ENCODE measurements around the gene TRNT1. TPM values are rescaled to one million over a fixed set of nuclear protein-coding genes. Genes with fewer than 3 reads are reported as not detected.

Gene TRNT1
- total and polyA plus RNA-seq, 2 of the 8 experiments (the other 6 are each of a cell fraction or from before 2014, with no cell fraction given): 7.2 to 33.1 TPM

- no peak overlapping the region for H3K27ac ChIP-seq (ENCODE audit: low read depth, low read length)
These were observed 41.0 kb upstream of the TRNT1 start for GRCh38 chr3:3085782-3086181.

More at GRCh38 chr3:3085782-3086181, 41.0 kb upstream of the TRNT1 start:
- H3K56ac ChIP-seq (replicated peaks; ENCODE audit: insufficient read length, low read depth, low read length): no peak overlapping the region
- CTCF ChIA-PET (ENCODE audit: partially characterized antibody): no interaction called here
- no peak overlapping the region for H2BK120ac ChIP-seq (replicated peaks; ENCODE audit: low read depth, low read length)
- no peaks in the 10 kb centered on the region for H3K79me2 ChIP-seq (ENCODE audit: control insufficient read depth in 1 of 2, insufficient read depth in 2 of 2, low read length in 2 of 2)
- no peak for DNase-seq (ENCODE audit: low read depth in 1 of 2, low spot score in 2 of 2)
- no peaks in the 10 kb centered on the region for H3K36me3 ChIP-seq (ENCODE audit: control insufficient read depth in 2 of 4, insufficient read depth in 4 of 4, low read length in 3 of 4)
- no peak overlapping the region for H3K18ac ChIP-seq (ENCODE audit: extremely low read depth, low read length)
- no peaks in the 10 kb centered on the region for H3K27me3 ChIP-seq (replicated peaks in 1 of 4; ENCODE audit: control insufficient read depth in 3 of 4, extremely low read depth in 1 of 4, insufficient read depth in 3 of 4, low read length in 3 of 4)
- no peaks in the 10 kb centered on the region for H3K9me3 ChIP-seq (ENCODE audit: insufficient read depth in 2 of 2, low read depth in 1 of 2, low read length in 1 of 2)
- no peak overlapping the region for H4K5ac ChIP-seq (ENCODE audit: insufficient read length, low read depth, low read length)
- H3K79me1 ChIP-seq (ENCODE audit: low read depth, low read length): no peaks in the 10 kb centered on the region
- no peak overlapping the region for H2BK5ac ChIP-seq (ENCODE audit: low read depth, low read length)
- POLR2A ChIA-PET (ENCODE audit: partially characterized antibody): interaction anchor here (1.3 kb wide), 1 partner anchor 9 kb away, joined by 3 read pairs; no protein-coding TSS in a partner anchor
- no peak for FAIRE-seq
- 85% methylated on average over 6 of the region's 6 CpGs; no CpG with 5 or more reads in 1 of the 2 experiments for WGBS, 2 experiments (ENCODE audit: extremely low coverage in 1 of 2, insufficient coverage in 1 of 2, insufficient read length in 1 of 2, insufficient replicate concordance in 2 of 2, low coverage in 1 of 2, low lambda C conversion rate in 2 of 2, missing lambda C conversion rate in 1 of 2)
- no peak overlapping the region for H4K8ac ChIP-seq (ENCODE audit: extremely low read depth, insufficient read depth, low read length)
- no peak overlapping the region for H2AK5ac ChIP-seq (ENCODE audit: low read depth, low read length)
- H3K4me3 ChIP-seq (ENCODE audit: extremely low read depth in 1 of 4, insufficient read depth in 2 of 4, low read depth in 3 of 4, low read length in 4 of 4): no peak overlapping the region
- no peak overlapping the region for H2AFZ ChIP-seq (ENCODE audit: low read length)
- H3K23me2 ChIP-seq (ENCODE audit: low read depth, low read length): no peaks in the 10 kb centered on the region
- H2BK12ac ChIP-seq (ENCODE audit: low read depth, low read length): no peak overlapping the region
- no peaks in the 10 kb centered on the region for H4K20me1 ChIP-seq (replicated peaks in 1 of 2; ENCODE audit: control insufficient read depth in 1 of 2, insufficient read depth in 2 of 2, low read length in 2 of 2)
- H3K4ac ChIP-seq (replicated peaks; ENCODE audit: insufficient read length, low read depth, low read length): no peak overlapping the region
- no peak for TF ChIP-seq RFX5 (IDR thresholded peaks at IDR 0.05; ENCODE audit: borderline replicate concordance, low read depth, low read length)
- no peak overlapping the region for H2BK15ac ChIP-seq (ENCODE audit: low read length)
- no peak overlapping the region for H3K4me2 ChIP-seq (ENCODE audit: insufficient read depth in 1 of 2, low read depth in 2 of 2, low read length in 2 of 2)
- H3K23ac ChIP-seq (ENCODE audit: insufficient read length): no peak overlapping the region
- no peak overlapping the region for H3K9ac ChIP-seq (replicated peaks in 1 of 4; ENCODE audit: extremely low read depth in 1 of 4, low read depth in 3 of 4, low read length in 3 of 4)
- H4K91ac ChIP-seq (replicated peaks; ENCODE audit: insufficient read length, low read length): no peak overlapping the region
- no peak overlapping the region for H2BK20ac ChIP-seq (ENCODE audit: low read length)
- peaks cover 0 to 9% (median 2%) of the 10 kb centered on the region in 4 experiments; a peak in 3 of 7 replicates for H3K4me1 ChIP-seq (replicated peaks in 1 of 4; ENCODE audit: control insufficient read depth in 3 of 4, insufficient read depth in 4 of 4, low read length in 3 of 4)
- H3K14ac ChIP-seq (ENCODE audit: insufficient read length): no peak overlapping the region
